Activated CD8-positive, alpha-beta T cell treated with anti-CD3 and anti-CD28 coated beads for 36 hours (primary cell): ENCODE measurements around the gene LMOD3. TPM values are rescaled to one million over a fixed set of nuclear protein-coding genes. Genes with fewer than 3 reads are reported as not detected.

ENCODE experiments used
- ATAC-seq: fragments of 200-7000 bp; cut with Tn5 transposase; one replicate; pipeline ENCODE4 v1.10.0; 2021; ENCODE audit warnings: mild to moderate bottlenecking, moderate library complexity
- CTCF ChIA-PET: fragments of 350-600 bp; sonication (Branson Sonifier 250); formaldehyde crosslinking; loops from one replicate; lab custom pipeline; 2021; ENCODE audit warnings: antibody characterized with exemption; lab: Charles Lee
- POLR2A ChIA-PET: fragments of 350-600 bp; sonication (Branson Sonifier 250); formaldehyde crosslinking; loops from one replicate; lab custom pipeline; 2021; ENCODE audit warnings: antibody characterized with exemption; lab: Charles Lee
- DNase-seq: peaks from one replicate; pipeline ENCODE4 v3.0.0-alpha.2; 2020
- H3K27ac Mint-ChIP-seq: one replicate; pipeline ENCODE4 v1.8.0; 2021; ENCODE audit warnings: mild to moderate bottlenecking, mixed read lengths
- H3K27me3 Mint-ChIP-seq: one replicate; pipeline ENCODE4 v1.8.0; 2021; ENCODE audit warnings: mixed read lengths
- H3K36me3 Mint-ChIP-seq: one replicate; pipeline ENCODE4 v1.8.0; 2021; ENCODE audit warnings: low read depth, mixed read lengths
- H3K4me1 Mint-ChIP-seq: one replicate; pipeline ENCODE4 v1.8.0; 2021; ENCODE audit warnings: low read depth, mixed read lengths
- H3K4me3 Mint-ChIP-seq: one replicate; pipeline ENCODE4 v1.8.0; 2021; ENCODE audit warnings: mild to moderate bottlenecking, moderate library complexity, mixed read lengths
- H3K9me3 Mint-ChIP-seq: one replicate; pipeline ENCODE4 v1.8.0; 2021; ENCODE audit warnings: mixed read lengths
- CTCF ChIP-seq: fragments of 200-600 bp; IDR thresholded peaks from one replicate; pipeline ENCODE4 v1.8.0; 2022; ENCODE audit warnings: antibody characterized with exemption, mild to moderate bottlenecking
- intact Hi-C: fragments of 100-400 bp; cut with micrococcal nuclease; formaldehyde crosslinking; loops from one replicate; pipeline ENCODE4 v1.10.0; 2022
- total RNA-seq, 2 experiments: library from RNA; stranded (reverse); gene quantifications; one replicate each; pipeline ENCODE4 v1.2.3, GENCODE V29; 2021

Gene LMOD3
- total RNA-seq, 2 experiments from 2014 or later: not detected

GRCh38 chr3:69058180-69058946 lies 64.0 kb downstream of the LMOD3 start:
- H3K9me3 Mint-ChIP-seq: peaks cover 6% of the 10 kb centered on the region
- no peaks in the 10 kb centered on the region for H3K27me3 Mint-ChIP-seq
- POLR2A ChIA-PET: interaction anchor here (0.6 to 1.1 kb wide), 5 partner anchors 17 to 1678 kb away, joined by 3 to 5 read pairs (median 3); no protein-coding TSS in a partner anchor
- TF ChIP-seq CTCF: no peak
- H3K4me3 Mint-ChIP-seq: no peak overlapping the region
- intact Hi-C loops: no loop called here
- no peak for DNase-seq
- peak overlapping the region; percentile 93 for H3K27ac Mint-ChIP-seq
- peaks cover 28% of the 10 kb centered on the region for H3K4me1 Mint-ChIP-seq
- H3K36me3 Mint-ChIP-seq: peaks cover 54% of the 10 kb centered on the region
- CTCF ChIA-PET: interaction anchor here (0.7 to 1.3 kb wide), 2 partner anchors 61 to 63 kb away, joined by 3 read pairs; no protein-coding TSS in a partner anchor
- ATAC-seq: peak; percentile 90

Other genes starting within 250 kb of the LMOD3 start
- not detected for gene TAFA4, start 190.0 kb downstream of the LMOD3 start, total RNA-seq
- gene EOGT, start 108.9 kb downstream of the LMOD3 start, total RNA-seq: 1 to 10 TPM; 4.3 to 4.9 TPM
- 10 to 100 TPM; 38.9 to 42.1 TPM for gene TMF1, start 70.3 kb downstream of the LMOD3 start, total RNA-seq
- gene UBA3, start 42.2 kb downstream of the LMOD3 start, total RNA-seq: 10 to 100 TPM; 72.7 to 75.6 TPM
- gene ARL6IP5, start 37.7 kb downstream of the LMOD3 start, total RNA-seq: 10 to 100 TPM; 72.7 to 74.2 TPM